IPS-11a (cell line): Measurements from ENCODE around the gene NLRP7.
"Not testable (repeated sequence)": the region's sequence is repeated elsewhere in the genome, so short reads cannot be mapped to it uniquely, and the experiment has no call there.

Experiments
- H3K4me3 ChIP-seq: one replicate; pipeline ENCODE4 v1.5.1; 2013; ENCODE audit warnings: low read depth, low read length, control low read depth

Gene NLRP7

DNA sequence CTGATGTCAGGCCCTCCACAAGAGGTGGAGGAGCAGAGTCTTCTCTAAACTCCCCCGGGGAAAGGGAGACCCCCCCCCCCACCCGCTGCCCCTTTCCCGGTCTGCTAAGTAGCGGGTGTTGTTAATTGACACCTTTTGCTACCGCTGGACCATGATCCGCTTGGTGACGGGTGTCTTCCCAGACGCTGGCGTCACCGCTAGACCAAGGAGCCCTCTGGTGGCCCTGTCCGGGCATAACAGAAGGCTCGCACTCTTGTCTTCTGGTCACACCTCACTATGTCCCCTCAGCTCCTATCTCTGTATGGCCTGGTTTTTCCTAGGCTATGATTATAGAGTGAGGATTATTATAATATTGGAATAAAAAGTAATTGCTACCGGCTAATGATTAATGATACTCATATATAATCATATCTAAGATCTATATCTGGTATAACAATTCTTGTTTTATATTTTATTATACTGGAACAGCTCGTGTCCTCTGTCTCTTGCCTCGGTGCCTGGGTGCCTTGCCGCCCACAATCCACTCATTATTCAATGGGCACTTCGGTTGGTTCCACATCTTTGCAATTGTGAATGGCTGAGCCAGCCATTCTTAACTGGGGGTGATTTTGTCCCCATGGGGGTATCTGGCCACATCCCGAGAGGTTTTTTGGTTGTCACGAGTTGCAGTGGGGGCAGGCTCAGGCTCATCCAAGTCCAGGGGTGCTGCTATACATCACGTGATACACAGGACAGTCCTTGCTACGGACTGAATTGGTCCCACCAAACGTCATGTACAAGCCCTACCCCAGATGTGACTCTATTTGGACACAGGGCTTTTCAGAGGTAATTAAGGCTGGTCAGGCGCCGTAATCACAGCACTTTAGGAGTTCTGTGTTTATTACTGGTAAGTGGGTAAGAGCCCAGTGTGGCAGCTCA, 27.4 kb downstream of the NLRP7 start:
- H3K4me3 ChIP-seq: not testable (repeated sequence)

DNA sequence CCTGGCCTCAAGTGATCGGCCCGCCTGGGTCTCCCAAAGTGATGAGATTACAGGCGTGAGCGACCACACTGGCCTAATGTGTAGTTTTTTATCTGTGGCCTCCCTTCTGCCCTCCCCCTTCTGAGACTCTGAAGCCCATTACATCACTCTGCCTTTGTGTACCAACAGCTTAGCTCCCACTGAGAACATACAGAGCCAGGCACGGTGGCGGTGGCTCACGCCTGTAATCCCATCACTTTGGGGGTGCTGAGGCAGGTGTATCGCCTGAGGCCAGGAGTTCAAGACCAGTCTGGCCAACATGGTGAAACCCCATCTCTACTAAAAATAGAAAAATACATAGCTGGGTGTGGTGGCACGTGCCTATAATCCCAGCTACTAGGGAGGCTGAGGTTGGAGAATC, 28.8 kb downstream of the NLRP7 start:
- H3K4me3 ChIP-seq: no peak overlapping the region

DNA sequence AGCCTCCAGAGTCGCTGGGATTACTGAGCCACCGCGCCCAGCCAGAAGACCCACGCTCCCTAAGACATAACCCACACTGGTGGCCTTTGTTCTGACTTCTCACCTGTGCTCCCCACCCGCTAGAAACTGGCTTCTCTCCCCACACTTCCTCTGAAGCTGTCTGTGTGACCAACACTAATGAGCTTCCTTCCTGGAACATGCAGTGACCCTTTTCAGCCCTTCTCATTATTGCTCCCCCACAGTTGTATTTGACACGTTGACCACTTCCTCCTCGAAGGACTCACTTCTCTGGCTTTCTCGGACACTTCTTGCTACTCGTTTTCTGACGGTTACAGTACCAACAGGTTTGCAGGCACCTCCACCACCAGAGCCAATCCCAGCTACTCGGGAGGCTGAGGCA, 30.5 kb downstream of the NLRP7 start:
- no peak overlapping the region for H3K4me3 ChIP-seq

DNA sequence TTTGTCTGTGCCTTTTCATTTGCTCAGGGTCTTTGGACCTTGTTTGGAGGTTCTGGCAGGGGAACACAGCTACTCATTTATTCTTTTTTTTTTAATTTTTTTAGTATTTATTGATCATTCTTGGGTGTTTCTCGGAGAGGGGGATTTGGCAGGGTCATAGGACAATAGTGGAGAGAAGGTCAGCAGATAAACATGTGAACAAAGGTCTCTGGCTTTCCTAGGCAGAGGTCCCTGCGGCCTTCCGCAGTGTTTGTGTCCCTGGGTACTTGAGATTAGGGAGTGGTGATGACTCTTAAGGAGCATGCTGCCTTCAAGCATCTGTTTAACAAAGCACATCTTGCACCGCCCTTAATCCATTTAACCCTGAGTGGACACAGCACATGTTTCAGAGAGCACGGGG, 39.4 kb downstream of the NLRP7 start:
- not testable (repeated sequence) for H3K4me3 ChIP-seq

DNA sequence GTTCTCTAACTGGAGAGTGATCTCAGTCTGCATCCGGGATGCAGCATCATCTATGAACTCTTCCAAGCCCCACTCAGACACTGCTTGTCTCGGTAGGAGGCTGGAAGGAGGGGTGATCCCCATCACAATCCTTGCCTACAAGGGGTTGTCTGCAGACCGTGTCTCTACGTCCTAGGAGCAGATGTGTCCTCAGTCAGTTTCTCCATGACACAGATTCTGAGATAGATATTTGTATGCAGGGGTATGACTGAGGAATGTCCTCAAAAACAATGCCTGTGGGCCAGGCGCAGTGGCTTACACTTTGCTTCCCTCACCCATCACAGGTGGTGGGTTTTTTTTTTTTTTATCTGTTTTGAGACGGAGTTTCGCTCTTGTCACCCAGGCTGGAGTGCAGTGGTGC, 40.5 kb downstream of the NLRP7 start:
- no peak overlapping the region for H3K4me3 ChIP-seq

DNA sequence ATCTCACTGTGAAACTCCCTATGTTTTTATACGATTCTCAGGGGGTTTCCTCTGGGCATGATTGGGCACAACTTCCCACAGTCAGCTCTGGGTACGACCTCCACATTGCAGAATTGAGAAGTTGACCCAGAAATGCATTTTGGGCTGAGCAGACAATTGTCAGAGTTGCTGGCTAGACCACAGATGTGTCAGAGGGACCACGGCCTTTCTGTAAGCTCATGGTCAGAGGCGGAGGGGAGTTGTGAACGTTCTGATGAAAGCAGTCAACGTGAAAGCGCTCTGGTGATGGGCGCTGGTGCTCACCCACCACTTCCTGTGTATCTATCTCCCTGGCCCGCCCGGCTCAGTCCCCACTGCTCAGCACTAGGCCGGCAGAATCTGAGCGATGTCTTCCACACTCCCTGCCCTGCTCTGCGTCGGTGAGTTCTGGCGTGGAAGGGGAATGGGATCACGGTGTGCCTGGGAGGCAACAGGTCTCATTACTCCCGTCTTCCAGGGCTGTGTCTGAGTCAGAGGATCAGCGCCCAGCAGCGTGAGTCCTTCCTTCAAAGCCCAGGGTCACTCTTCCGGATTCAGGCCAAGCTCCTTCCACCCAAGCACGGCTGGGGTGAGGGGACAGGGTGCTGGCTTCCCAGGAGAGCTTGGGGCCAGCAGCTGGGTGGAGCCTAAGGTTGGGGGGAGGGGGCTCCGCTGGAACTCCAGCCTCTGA, 41.4 kb downstream of the NLRP7 start, which contains the start of gene NCR1:
Gene NCR1, plus strand, starts transcription at position 346 of the 709 bp plus-strand sequence. Its CDS starts 40 bp downstream, at position 386.
- no peak within 1 kb of the TSS for H3K4me3 ChIP-seq

DNA sequence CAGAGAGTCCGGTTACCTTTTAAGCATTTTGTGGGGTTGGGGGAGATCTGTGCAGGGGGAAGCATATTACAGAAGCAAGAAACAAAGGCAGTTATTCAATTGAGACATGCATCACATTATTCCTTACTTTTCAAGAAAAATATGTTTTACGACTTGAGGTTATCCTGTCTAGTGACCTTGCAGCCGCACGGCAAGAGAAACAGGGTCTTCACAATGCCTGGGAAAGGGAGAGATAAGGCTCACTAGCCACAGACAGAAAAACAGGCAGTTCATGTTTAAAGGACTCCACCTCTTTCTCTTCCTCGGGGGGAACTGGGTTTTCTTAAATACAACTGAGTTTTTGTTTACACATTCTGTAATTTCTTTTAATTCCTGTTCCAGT, 41.9 kb downstream of the NLRP7 start:
- no peak overlapping the region for H3K4me3 ChIP-seq

DNA sequence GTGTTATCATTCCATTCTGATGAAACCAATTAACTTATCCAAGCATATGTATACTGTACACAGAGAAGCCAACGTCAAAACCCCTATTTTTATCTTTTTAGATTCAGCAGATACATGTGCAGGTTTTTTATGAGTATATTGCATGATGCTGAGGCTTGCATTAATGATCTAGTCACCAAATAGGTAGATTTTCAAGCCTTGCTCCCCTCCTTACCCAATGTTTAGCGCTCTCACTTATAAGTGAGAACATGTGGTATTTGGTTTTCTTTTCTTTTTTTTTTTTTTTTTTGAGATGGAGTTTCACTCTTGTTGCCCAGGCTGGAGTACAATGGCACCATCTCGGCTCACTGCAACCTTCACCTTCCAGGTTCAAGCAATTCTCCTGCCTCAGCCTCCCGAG, 43.1 kb downstream of the NLRP7 start:
- H3K4me3 ChIP-seq: not testable (repeated sequence)

DNA sequence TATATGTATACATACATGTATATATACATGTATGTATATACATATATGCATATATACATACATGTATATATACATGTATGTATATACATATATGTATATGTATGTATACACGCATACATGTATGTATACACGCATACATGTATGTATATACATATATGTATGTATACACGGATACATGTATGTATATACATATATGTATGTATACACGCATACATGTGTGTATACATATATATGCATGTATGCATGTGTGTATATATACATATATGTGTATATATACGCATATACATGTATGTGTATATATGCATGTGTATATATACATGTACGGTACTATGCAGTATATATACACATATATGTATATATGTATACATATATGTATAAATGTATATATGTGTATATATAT, 44.0 kb downstream of the NLRP7 start:
- no peak overlapping the region for H3K4me3 ChIP-seq

DNA sequence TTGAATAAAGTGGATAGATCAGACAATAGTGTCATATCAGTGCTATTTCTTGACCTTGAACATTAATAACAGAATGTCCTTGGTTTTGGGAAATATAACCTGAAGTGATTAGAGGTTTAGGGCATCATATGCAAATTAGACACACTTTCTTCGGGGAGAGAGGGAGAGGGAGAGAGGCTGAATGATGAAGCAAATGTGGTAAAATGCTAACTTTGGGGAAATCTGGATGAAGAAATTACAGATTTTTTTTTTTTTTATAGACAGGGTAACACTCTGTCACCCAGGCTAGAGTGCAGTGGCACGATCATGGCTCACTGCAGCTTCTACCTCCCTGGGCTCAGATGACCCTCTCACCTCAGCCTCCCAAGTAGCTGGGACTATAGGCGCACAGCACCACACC, 45.3 kb downstream of the NLRP7 start:
- H3K4me3 ChIP-seq: no peak overlapping the region

DNA sequence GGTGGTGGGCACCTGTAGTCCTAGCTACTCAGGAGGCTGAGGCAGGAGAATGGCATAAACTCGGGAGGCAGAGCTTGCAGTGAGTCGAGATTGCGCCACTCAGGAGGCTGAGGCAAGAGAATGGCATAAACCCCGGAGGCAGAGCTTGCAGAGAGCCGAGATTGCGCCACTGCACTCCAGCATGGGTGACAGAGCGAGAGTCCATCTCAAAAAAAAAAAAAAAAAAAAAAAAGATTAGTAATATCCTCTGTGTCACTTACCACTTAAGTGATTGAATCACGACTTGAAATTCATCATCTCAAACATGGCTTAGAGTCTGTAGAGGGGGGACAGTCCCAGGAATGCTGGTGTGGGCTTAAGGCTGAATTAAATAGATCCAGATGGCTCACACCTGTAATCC, 46.2 kb downstream of the NLRP7 start:
- not testable (repeated sequence) for H3K4me3 ChIP-seq

DNA sequence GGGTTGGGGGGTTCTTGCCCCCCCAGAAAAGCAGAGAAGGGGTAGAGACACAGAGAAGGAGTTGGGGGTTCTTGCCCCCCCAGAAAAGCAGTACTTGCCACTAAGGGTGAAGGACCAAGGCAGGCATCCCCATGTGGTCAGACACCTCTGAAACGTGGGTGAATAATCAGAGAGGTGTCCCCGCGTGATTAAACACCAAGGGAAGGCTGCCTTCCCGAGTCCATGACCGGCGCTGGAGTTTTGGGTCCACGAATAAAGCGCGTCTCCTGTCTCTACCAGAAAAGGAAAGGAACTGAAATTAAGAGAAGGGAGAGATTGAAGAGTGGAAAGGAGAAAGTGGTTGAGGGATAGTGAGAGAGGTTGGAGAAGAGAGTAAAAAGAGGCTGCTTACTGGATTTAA, 47.7 kb downstream of the NLRP7 start:
- not testable (repeated sequence) for H3K4me3 ChIP-seq

DNA sequence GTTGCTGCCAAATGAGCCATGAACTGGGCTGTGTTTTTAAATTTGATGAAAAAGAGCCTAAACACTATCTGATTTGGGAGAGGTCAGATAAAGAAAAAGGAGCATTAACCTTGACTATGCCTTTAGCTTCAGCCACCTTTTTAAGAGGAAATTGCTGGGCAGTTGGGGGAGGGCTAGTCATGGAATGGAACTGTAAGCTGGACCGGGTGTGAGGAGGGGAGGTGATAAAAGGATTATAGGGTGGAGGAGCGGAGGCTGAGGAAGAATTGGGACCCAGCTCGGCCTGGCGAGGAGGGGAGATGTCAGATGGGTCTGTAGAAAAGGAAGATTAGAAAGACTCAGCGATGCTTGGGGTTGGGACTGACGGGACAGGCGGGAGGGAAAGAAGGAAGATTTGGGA, 48.6 kb downstream of the NLRP7 start:
- not testable (repeated sequence) for H3K4me3 ChIP-seq

DNA sequence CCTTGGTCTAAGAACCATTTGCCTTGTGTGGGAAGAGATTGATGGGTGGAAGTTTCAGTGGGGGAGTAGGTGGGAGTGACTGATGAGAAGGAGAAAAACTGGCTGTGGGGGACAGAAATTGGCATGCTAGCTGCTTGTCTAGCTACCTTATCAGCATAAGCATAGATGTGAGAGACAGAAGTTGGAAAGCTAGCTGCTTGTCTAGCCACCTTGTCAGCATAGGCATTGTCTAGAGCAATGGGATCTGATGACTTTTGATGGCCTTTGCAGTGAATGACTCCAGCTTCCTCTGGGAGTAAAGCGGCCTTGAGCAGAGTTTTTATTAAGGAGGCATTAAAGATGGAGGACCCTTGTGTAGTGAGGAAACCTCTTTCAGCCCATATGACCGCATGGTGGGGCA, 51.3 kb downstream of the NLRP7 start:
- no peak overlapping the region for H3K4me3 ChIP-seq

DNA sequence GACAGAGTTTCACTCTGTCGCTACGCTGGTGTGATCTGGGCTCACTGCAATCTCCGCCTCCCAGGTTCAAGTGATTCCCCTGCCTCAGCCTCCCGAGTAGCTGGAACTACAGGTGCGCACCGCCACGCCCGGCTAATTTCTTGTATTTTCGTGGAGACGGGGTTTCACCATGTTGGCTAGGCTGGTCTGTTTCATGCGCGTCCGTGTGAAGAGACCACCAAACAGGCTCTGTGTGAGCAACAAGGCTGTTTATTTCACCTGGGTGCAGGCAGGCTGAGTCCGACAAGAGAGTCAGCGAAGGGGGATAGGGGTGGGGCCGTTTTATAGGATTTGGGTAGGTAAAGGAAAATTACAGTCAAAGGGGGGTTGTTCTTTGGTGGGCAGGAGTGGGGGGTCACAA, 53.2 kb downstream of the NLRP7 start:
- H3K4me3 ChIP-seq: not testable (repeated sequence)

DNA sequence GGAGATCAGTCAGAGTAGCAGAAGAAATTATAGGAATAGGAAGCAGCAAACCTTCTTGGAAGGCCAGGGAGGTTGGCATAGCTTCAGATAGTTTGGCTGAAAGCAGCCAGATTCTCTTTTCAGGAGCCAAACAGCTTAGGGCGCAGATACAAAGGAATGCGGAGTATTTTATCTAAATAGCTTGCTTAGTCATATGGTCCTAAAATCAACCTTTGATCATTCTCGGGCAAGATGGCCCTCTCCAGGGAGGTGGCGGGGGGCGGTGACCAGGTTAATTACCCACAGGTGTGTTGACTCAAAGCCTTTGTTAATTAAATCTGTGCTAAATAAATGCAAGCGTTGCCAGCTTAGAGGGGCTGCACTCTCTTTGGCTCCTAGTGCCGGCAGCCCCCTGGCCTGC, 53.9 kb downstream of the NLRP7 start:
- H3K4me3 ChIP-seq: no peak overlapping the region

DNA sequence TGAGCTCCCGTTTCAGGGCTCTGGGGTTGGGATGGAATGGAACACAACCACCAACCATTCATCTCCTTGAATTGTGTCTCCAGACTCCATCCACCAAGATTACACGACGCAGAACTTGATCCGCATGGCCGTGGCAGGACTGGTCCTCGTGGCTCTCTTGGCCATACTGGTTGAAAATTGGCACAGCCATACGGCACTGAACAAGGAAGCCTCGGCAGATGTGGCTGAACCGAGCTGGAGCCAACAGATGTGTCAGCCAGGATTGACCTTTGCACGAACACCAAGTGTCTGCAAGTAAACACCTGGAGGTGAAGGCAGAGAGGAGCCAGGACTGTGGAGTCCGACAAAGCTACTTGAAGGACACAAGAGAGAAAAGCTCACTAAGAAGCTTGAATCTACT, 57.8 kb downstream of the NLRP7 start:
- H3K4me3 ChIP-seq: no peak overlapping the region

DNA sequence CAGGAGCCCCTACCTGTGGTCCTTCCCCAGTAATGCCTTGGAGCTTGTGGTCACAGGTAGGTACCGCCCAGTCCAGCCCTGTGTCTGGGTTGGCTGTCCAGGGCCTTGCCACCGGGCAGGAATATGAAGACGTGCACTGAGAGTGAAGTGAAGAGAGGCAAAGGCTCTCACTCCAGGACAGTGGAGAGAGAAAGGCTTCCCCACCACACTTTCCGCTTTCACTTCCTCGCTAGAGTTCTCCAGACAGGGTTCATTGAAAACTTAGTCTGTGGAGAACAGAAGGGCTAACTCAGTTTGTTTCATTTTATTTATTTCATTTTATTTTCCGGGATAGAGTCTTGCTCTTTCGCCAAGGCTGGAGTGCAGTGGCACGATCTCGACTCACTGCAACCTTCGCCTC, 59.1 kb downstream of the NLRP7 start:
- H3K4me3 ChIP-seq: no peak overlapping the region

DNA sequence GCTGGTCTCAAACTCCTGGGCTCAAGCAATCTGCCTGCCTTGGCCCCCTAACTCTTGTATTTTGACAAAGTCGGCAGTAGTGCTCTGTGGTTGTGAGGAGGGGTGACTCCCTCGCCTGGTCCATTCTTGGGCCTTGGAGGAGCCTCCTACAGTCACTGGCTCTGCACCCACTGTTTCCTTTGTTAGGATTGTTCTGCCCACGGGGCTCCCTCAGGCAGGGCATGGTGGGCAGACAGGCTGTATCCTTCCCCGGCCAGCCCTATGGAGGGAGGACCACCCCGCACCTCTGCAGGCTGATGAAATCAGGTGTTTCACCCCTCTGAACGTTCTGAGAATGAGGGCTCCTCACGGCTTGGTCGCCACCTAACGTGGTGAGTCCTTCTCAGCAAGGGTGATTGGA, 64.1 kb downstream of the NLRP7 start:
- H3K4me3 ChIP-seq: no peak overlapping the region

DNA sequence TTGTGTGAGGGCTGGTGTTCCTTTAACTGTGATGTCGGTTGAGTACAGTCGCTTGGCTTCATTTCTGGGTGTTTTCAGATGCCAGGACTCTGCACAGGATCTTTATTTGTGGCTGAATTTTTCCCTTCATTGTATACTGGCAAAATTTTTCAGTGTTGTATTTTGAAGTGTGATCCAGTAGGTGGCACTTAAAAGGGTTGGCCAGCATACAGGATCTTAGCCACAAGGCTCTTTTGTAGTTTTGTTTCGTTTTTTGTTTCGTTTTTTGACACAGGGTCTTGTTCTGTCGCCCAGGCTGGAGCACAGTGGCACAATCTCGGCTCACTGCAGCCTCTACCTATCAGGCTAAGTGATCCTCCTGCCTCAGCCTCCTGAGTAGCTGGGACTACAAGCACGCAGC, 64.6 kb downstream of the NLRP7 start:
- H3K4me3 ChIP-seq: no peak overlapping the region

DNA sequence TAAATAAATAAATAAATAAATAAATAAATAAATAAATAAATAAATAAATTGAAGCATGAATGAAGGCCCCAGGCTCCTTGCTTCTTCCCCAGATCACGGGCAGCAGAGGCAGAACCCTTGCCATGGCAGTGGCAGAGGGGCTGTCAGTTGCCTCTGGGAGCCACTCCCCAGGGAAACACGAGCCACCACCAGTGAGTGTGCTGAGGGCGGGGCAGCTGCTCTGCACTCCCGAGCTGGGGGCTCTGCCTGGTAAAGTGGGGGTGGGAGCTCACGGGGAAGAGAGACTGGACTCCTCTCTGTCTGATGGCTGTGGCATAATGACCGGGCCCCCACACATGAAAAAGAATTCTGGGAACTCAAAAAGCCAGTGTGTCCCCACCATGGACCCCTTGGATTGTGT, 65.4 kb downstream of the NLRP7 start:
- no peak overlapping the region for H3K4me3 ChIP-seq

DNA sequence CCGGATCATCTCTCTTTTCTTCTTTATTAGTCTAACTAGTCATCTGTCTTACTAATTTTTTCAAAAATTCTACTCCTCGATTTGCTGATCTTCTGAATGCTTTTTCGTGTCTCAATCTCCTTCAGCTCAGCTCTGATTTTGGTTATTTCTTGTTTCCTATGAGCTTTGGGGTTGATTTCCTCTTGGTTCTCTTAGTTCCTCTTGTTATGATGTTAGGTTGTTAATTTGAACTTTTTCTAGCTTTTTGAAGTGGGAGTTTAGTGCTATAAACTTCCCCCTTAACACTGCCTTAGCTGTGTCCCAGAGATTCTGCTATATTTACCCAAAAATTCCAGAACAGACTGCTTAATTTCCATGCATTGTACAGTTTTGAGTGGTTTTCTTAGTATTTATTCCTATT, 69.9 kb downstream of the NLRP7 start:
- H3K4me3 ChIP-seq: no peak overlapping the region
